HepG2 (cell line): ENCODE results near the gene GNAI2. TPM values are rescaled to one million over a fixed set of nuclear protein-coding genes. Genes with fewer than 3 reads are reported as not detected.

Experiments
- EED ChIP-seq: sonication (generic); formaldehyde crosslinking; IDR thresholded peaks from 2 replicates; pipeline ENCODE4 v1.5.0; 2020; ENCODE audit warnings: mild to moderate bottlenecking, missing genetic modification reagents
- JUN ChIP-seq: sonication (generic); formaldehyde crosslinking; IDR thresholded peaks from 2 replicates; pipeline ENCODE4 v1.4.0; 2020; ENCODE audit warnings: mild to moderate bottlenecking, missing genetic modification reagents
- MEIS1 ChIP-seq: sonication (generic); formaldehyde crosslinking; IDR thresholded peaks from 2 replicates; pipeline ENCODE4 v1.9.0; 2021; ENCODE audit warnings: mild to moderate bottlenecking, missing genetic modification reagents, moderate library complexity, borderline replicate concordance
- NCOA5 ChIP-seq: sonication (generic); formaldehyde crosslinking; IDR thresholded peaks from 2 replicates; pipeline ENCODE4 v1.4.0; 2020; ENCODE audit warnings: missing genetic modification reagents
- SMAD3 ChIP-seq: sonication (generic); formaldehyde crosslinking; IDR thresholded peaks from 2 replicates; pipeline ENCODE4 v1.4.0; 2020; ENCODE audit warnings: missing genetic modification reagents
- TCF12 ChIP-seq, 2 experiments: fragments of 450-650 bp in 1 of 2; sonication (generic) in 1 of 2; formaldehyde crosslinking in 1 of 2; IDR thresholded peaks; 2 replicates each; pipeline versions ENCODE4 v1.6.1 to v1.8.0; 2017 to 2022; ENCODE audit warnings: antibody characterized with exemption in 1 of 2, mild to moderate bottlenecking in 1 of 2, missing genetic modification reagents in 1 of 2, moderate library complexity in 1 of 2
- TRIM24 ChIP-seq: sonication (generic); formaldehyde crosslinking; IDR thresholded peaks from 2 replicates; pipeline ENCODE4 v1.8.0; 2022; ENCODE audit warnings: mild to moderate bottlenecking, missing genetic modification reagents
- ZC3H4 ChIP-seq: sonication (generic); formaldehyde crosslinking; IDR thresholded peaks from 2 replicates; pipeline ENCODE4 v1.4.0; 2020; ENCODE audit warnings: missing genetic modification reagents, borderline replicate concordance
- ZFP82 ChIP-seq: sonication (generic); formaldehyde crosslinking; IDR thresholded peaks from 2 replicates; pipeline ENCODE4 v1.5.1; 2020; ENCODE audit warnings: mild to moderate bottlenecking, missing genetic modification reagents, borderline replicate concordance
- ZNF160 ChIP-seq: sonication (generic); formaldehyde crosslinking; IDR thresholded peaks from 2 replicates; pipeline ENCODE4 v1.8.0; 2022; ENCODE audit warnings: mild to moderate bottlenecking, inconsistent platforms, missing genetic modification reagents
- ZNF20 ChIP-seq: sonication (generic); formaldehyde crosslinking; IDR thresholded peaks from 2 replicates; pipeline ENCODE4 v1.4.0; 2020; ENCODE audit warnings: mild to moderate bottlenecking, moderate library complexity, missing genetic modification reagents
- ZNF253 ChIP-seq: sonication (generic); formaldehyde crosslinking; IDR thresholded peaks from 2 replicates; pipeline ENCODE4 v1.8.0; 2022; ENCODE audit warnings: mild to moderate bottlenecking, missing genetic modification reagents, borderline replicate concordance
- ZNF557 ChIP-seq: sonication (generic); formaldehyde crosslinking; IDR thresholded peaks from 2 replicates; pipeline ENCODE4 v1.4.0; 2020; ENCODE audit warnings: missing genetic modification reagents
- ZNF615 ChIP-seq: sonication (generic); formaldehyde crosslinking; IDR thresholded peaks from 2 replicates; pipeline ENCODE4 v1.5.0; 2020; ENCODE audit warnings: mild to moderate bottlenecking, missing genetic modification reagents, borderline replicate concordance
- polyA plus RNA-seq, 8 experiments: library from polyadenylated mRNA; depleted of rRNA in 3 of 8; stranded (reverse) in 7 of 8; unstranded in 1 of 8; fragments of >200 nt; fragmentation: Illumina TruSeq in 4 of 8; extraction: Trizol in 4 of 8; gene quantifications; 2 replicates each; pipeline versions ENCODE4 v1.2.1 to v1.2.3, GENCODE V29; 2011 to 2016; ENCODE audit warnings: low read depth in 4 of 8, missing spikeins in 1 of 8, mixed read lengths in 1 of 8; ENCODE audit not compliant: insufficient read depth in 1 of 8
- total RNA-seq, 5 experiments: library from RNA; depleted of rRNA; stranded (reverse); fragments of >200 nt; fragmentation: Illumina TruSeq; extraction: Trizol; gene quantifications; 2 replicates each; pipeline ENCODE4 v1.2.3, GENCODE V29; 2016; ENCODE audit warnings: low read depth in 1 of 5
- TF ChIP-seq, protein P1 (sequence below): sonication (generic); formaldehyde crosslinking; IDR thresholded peaks from 2 replicates; pipeline ENCODE4 v1.4.0; 2020; ENCODE audit warnings: missing genetic modification reagents, borderline replicate concordance
- TF ChIP-seq, protein P2 (sequence below): sonication (generic); formaldehyde crosslinking; IDR thresholded peaks from 2 replicates; pipeline ENCODE4 v1.5.0; 2020; ENCODE audit warnings: mild to moderate bottlenecking, missing genetic modification reagents, borderline replicate concordance
- TF ChIP-seq, protein P3 (sequence below): sonication (generic); formaldehyde crosslinking; IDR thresholded peaks from 2 replicates; pipeline ENCODE4 v1.5.0; 2020; ENCODE audit warnings: missing genetic modification reagents
- TF ChIP-seq, protein P4 (sequence below): sonication (generic); formaldehyde crosslinking; IDR thresholded peaks from 2 replicates; pipeline ENCODE4 v1.8.0; 2022; ENCODE audit warnings: missing genetic modification reagents, low read depth, mild to moderate bottlenecking, borderline replicate concordance
- TF ChIP-seq, protein P5 (sequence below): sonication (generic); formaldehyde crosslinking; conservative IDR thresholded peaks from 2 replicates; pipeline ENCODE4 v1.8.0; 2022; ENCODE audit warnings: missing genetic modification reagents
- TF ChIP-seq, protein P6 (sequence below): sonication (generic); formaldehyde crosslinking; IDR thresholded peaks from 2 replicates; pipeline ENCODE4 v1.5.0; 2020; ENCODE audit warnings: mild to moderate bottlenecking, missing genetic modification reagents

GNAI2 gene
- total and polyA plus RNA-seq, 2 of the 13 experiments (the other 11 are each of a cell fraction or from before 2014, with no cell fraction given), result 51.1 to 66.2 TPM

DNA sequence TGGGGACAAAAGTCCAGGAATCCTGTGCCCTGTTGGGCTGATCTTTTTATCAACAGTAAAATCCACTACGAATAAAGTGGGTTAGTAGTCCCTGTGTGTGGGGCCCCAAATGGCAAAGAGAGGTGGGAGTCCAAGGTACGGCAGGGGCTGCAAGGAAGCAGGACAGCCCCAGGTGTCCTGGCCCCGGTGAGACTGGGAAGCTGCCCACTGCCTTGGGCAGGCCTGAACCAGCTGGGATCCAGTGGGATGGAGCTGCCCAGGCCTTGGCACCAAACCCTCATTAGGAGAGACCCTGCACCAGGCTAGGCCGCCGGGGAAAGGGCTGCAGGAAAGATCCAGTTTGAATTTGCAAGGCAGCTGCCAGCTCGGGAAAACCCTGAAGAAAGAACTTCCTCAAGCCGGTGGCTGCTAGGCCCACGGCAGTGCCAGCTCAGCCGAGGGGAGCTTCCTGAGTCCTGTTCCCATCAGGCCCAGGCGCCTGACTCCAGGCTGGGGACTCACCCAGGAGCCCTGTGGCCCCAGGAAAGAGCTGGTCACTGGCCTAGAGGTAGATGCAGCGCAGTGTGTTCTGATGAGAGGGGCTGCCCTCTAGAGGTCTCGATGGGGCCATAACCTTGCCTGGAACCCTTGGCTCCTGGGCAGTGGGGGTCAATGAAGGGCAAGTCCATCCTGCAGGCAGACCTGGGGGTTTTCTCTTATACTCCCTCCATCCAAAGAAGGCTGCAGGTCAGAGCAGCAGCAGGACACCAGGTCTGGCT, 14.4 kb upstream of the GNAI2 start (continued):
- no peak for TF ChIP-seq ZFP82 (CRISPR knock-in tag)
- no peak for TF ChIP-seq JUN (CRISPR knock-in tag)
- no peak for TF ChIP-seq ZNF20
- TF ChIP-seq, protein P1, sequence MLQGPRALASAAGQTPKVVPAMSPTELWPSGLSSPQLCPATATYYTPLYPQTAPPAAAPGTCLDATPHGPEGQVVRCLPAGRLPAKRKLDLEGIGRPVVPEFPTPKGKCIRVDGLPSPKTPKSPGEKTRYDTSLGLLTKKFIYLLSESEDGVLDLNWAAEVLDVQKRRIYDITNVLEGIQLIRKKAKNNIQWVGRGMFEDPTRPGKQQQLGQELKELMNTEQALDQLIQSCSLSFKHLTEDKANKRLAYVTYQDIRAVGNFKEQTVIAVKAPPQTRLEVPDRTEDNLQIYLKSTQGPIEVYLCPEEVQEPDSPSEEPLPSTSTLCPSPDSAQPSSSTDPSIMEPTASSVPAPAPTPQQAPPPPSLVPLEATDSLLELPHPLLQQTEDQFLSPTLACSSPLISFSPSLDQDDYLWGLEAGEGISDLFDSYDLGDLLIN (CRISPR knock-in tag), result no peak
- TF ChIP-seq ZNF160, result no peak
- TF ChIP-seq ZNF557 (CRISPR knock-in tag), result no peak
- TF ChIP-seq, protein P2, sequence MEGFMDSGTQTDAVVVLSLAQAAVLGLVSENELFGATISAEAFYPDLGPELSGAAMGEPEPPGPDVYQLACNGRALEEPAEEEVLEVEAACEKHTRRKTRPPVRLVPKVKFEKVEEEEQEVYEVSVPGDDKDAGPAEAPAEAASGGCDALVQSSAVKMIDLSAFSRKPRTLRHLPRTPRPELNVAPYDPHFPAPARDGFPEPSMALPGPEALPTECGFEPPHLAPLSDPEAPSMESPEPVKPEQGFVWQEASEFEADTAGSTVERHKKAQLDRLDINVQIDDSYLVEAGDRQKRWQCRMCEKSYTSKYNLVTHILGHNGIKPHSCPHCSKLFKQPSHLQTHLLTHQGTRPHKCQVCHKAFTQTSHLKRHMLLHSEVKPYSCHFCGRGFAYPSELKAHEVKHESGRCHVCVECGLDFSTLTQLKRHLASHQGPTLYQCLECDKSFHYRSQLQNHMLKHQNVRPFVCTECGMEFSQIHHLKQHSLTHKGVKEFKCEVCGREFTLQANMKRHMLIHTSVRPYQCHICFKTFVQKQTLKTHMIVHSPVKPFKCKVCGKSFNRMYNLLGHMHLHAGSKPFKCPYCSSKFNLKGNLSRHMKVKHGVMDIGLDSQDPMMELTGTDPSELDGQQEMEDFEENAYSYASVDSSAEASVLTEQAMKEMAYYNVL, result 0 out of 2 replicates have a peak, but pooled peaks have one; percentile 54
- TF ChIP-seq, protein P3, sequence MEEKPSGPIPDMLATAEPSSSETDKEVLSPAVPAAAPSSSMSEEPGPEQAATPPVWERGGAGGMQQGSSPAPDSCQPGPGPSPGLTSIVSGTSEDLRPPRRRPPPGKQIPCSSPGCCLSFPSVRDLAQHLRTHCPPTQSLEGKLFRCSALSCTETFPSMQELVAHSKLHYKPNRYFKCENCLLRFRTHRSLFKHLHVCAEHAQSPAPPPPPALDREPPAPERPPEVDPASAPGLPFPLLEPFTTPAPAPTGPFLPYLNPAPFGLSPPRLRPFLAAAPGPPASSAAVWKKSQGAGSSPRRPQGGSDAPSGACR, result no peak
- TF ChIP-seq ZNF615 (CRISPR knock-in tag), result no peak
- peak; percentile 52; the same call in 1 of the 2 replicates for TF ChIP-seq EED (CRISPR knock-in tag)
- TF ChIP-seq ZNF253 (CRISPR knock-in tag), result no peak
- TF ChIP-seq, protein P4, sequence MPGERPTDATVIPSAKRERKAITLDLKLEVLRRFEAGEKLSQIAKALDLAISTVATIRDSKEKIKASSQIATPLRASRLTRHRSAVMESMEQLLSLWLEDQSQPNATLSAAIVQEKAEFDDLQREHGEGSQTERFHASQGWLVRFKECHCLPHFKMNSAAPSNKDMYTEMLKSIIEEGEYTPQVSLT (CRISPR knock-in tag), result no peak
- TF ChIP-seq NCOA5 (CRISPR knock-in tag), result no peak
- TF ChIP-seq SMAD3 (CRISPR knock-in tag), result no peak
- TF ChIP-seq, protein P5, sequence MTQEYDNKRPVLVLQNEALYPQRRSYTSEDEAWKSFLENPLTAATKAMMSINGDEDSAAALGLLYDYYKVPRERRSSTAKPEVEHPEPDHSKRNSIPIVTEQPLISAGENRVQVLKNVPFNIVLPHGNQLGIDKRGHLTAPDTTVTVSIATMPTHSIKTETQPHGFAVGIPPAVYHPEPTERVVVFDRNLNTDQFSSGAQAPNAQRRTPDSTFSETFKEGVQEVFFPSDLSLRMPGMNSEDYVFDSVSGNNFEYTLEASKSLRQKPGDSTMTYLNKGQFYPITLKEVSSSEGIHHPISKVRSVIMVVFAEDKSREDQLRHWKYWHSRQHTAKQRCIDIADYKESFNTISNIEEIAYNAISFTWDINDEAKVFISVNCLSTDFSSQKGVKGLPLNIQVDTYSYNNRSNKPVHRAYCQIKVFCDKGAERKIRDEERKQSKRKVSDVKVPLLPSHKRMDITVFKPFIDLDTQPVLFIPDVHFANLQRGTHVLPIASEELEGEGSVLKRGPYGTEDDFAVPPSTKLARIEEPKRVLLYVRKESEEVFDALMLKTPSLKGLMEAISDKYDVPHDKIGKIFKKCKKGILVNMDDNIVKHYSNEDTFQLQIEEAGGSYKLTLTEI (CRISPR knock-in tag), result no peak
- 0 out of 2 replicates have a peak, but pooled peaks have one; percentile 44 for TF ChIP-seq MEIS1 (CRISPR knock-in tag)
- TF ChIP-seq TRIM24 (CRISPR knock-in tag), result no peak
- no peak for TF ChIP-seq TCF12 (IDR thresholded peaks at IDR 0.05)
- no peak for TF ChIP-seq TCF12 (CRISPR knock-in tag; IDR thresholded peaks at IDR 0.05)
- no peak for TF ChIP-seq ZC3H4 (CRISPR knock-in tag)
- TF ChIP-seq, protein P6, sequence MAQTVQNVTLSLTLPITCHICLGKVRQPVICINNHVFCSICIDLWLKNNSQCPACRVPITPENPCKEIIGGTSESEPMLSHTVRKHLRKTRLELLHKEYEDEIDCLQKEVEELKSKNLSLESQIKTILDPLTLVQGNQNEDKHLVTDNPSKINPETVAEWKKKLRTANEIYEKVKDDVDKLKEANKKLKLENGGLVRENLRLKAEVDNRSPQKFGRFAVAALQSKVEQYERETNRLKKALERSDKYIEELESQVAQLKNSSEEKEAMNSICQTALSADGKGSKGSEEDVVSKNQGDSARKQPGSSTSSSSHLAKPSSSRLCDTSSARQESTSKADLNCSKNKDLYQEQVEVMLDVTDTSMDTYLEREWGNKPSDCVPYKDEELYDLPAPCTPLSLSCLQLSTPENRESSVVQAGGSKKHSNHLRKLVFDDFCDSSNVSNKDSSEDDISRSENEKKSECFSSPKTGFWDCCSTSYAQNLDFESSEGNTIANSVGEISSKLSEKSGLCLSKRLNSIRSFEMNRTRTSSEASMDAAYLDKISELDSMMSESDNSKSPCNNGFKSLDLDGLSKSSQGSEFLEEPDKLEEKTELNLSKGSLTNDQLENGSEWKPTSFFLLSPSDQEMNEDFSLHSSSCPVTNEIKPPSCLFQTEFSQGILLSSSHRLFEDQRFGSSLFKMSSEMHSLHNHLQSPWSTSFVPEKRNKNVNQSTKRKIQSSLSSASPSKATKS (CRISPR knock-in tag), result no peak
